Body of pancreas (tissue), 4 donors: ENCODE results near the gene TRPV3. TPM values are rescaled to one million over a fixed set of nuclear protein-coding genes. Genes with fewer than 3 reads are reported as not detected.

Experiments used
- ATAC-seq: fragments of 150-250 bp; one replicate; pipeline ENCODE4 v1.9.1; 2016
- DNase-seq, 4 donors: peaks; one replicate each; pipeline ENCODE4 v3.0.0-alpha.2; 2019
- H3K27ac ChIP-seq, 4 donors: fragments of 200-600 bp; sonication (generic); 1 replicate in 3 of 4; 2 replicates in 1 of 4; pipeline versions ENCODE4 v1.5.1 to v1.6.1; 2016 to 2019; ENCODE audit warnings: mild to moderate bottlenecking in 1 of 4, mixed read lengths in 1 of 4, moderate library complexity in 1 of 4
- H3K27me3 ChIP-seq, 2 donors: fragments of 200-600 bp; sonication (generic); one replicate each; pipeline ENCODE4 v1.6.0; 2016; ENCODE audit warnings: mild to moderate bottlenecking in 1 of 2
- H3K36me3 ChIP-seq, 2 donors: fragments of 200-600 bp; sonication (generic); replicated peaks in 1 of 2; 2 replicates each; pipeline ENCODE4 v1.5.1; 2016; ENCODE audit warnings: low read depth in 2 of 2; ENCODE audit not compliant: insufficient read depth in 1 of 2
- H3K4me1 ChIP-seq: fragments of 200-600 bp; sonication (generic); one replicate; pipeline ENCODE4 v1.6.0; 2016
- H3K4me3 ChIP-seq, 2 donors: fragments of 200-600 bp; sonication (generic); 1 replicate in 1 of 2; 2 replicates in 1 of 2; pipeline ENCODE4 v1.5.1; 2016 to 2019
- H3K9me3 ChIP-seq, 3 donors: fragments of 200-600 bp; sonication (generic); 1 replicate in 2 of 3; 2 replicates in 1 of 3; pipeline ENCODE4 v1.5.1; 2016
- POLR2A ChIP-seq, 3 donors: fragments of 450-650 bp; IDR thresholded peaks; one replicate each; pipeline ENCODE4 v1.6.1; 2016; ENCODE audit warnings: antibody characterized with exemption in 3 of 3, mild to moderate bottlenecking in 2 of 3
- WGBS, 2 donors: methylation state at CpG; one replicate each; pipeline ENCODE4 v1.1.5; 2017; 5-methylcytosine and 5-hydroxymethylcytosine counted together
- intact Hi-C: fragments of 100-400 bp; cut with DNase I; formaldehyde crosslinking; loops from one replicate; pipeline ENCODE4 v1.15.1; 2023
- total RNA-seq, 2 donors: library from RNA; depleted of rRNA; stranded (reverse); fragments of >200 nt; gene quantifications; one replicate each; pipeline ENCODE4 v1.1.0, GENCODE V29; 2016
- TF ChIP-seq, protein P1 (sequence below), 7 experiments: fragments of 450-650 bp in 4 of 7; fragments of 200-600 bp in 3 of 7; sonication (generic) in 3 of 7; IDR thresholded peaks; one replicate each; pipeline ENCODE4 v1.5.1; 2016 to 2019; ENCODE audit warnings: antibody characterized with exemption in 7 of 7

TRPV3 gene
- total RNA-seq, 2 donors from 2014 or later: 0.33 TPM; not detected in 1

DNA sequence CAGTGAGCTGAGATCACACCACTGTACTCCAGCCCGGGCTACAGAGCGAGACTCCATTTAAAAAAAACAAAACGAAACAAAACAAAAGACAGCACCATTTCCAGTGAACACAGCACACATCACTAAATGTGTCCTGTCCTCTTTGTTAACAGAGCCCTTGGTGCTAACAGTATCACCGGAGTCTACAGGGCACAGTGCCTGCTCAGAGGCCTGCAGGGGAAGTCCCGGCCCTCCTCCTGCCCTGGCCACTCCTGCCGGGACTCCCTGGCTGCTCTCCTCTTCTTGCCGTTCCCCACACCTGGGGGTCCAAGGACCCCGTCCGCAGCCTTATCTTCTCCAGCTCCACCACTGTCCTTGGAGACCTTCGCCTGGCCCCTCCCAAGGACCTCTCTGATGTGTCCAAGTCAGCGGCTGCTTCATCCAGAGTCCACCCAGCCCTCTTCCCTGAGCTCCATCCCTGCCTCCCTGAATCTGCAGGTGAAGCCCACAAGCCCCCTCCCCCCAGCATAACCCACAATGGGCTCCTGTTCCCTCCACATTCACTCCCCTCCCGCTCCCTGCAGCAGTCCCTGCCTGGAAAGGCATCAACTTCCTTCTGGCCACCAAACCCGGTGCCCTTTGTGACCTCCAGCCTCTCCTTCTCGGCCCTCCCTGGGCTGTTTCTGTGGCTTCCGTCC, 43.1 kb upstream of the TRPV3 start:
- WGBS, 2 donors: 89 to 90% methylated on average over 15 of the region's 15 CpGs
- no peaks in the 10 kb centered on the region for H3K9me3 ChIP-seq
- DNase-seq: no peak

DNA sequence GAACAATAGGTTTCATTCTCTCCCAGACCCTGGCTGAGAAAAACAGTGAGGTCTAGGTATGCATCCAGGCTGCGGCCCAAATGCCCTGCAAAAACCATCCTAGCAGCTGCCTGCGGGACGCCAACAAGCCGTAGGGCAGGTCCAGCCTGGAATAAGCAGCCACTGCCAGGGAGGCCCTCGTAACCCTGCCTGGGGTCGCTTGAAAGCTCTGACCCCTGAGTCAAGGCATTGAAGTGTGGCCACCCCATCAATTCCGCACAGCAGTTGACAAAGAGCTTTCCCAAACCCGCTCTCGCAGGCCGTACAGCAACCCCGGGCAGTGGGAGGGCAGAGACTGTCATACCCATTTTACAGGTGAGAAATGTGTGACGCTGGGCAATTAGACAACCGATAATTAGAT, 40.5 kb upstream of the TRPV3 start:
- Histone ChIP-seq H3K36me3 (no peaks in the 10 kb centered on the region), H3K27ac (no peak overlapping the region), H3K4me1 (no peaks in the 10 kb centered on the region), H3K9me3 (no peaks in the 10 kb centered on the region), H3K27me3 (no peaks in the 10 kb centered on the region), H3K4me3 (no peak overlapping the region)
- TF ChIP-seq, protein P1, sequence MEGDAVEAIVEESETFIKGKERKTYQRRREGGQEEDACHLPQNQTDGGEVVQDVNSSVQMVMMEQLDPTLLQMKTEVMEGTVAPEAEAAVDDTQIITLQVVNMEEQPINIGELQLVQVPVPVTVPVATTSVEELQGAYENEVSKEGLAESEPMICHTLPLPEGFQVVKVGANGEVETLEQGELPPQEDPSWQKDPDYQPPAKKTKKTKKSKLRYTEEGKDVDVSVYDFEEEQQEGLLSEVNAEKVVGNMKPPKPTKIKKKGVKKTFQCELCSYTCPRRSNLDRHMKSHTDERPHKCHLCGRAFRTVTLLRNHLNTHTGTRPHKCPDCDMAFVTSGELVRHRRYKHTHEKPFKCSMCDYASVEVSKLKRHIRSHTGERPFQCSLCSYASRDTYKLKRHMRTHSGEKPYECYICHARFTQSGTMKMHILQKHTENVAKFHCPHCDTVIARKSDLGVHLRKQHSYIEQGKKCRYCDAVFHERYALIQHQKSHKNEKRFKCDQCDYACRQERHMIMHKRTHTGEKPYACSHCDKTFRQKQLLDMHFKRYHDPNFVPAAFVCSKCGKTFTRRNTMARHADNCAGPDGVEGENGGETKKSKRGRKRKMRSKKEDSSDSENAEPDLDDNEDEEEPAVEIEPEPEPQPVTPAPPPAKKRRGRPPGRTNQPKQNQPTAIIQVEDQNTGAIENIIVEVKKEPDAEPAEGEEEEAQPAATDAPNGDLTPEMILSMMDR (IDR thresholded peaks at IDR 0.05): no peak
- no peak for TF ChIP-seq POLR2A (IDR thresholded peaks at IDR 0.05)
- DNase-seq: no peak
- 89 to 93% methylated on average over 13 of the region's 13 CpGs for WGBS, 2 donors
- intact Hi-C loops: no loop called here
- ATAC-seq: no peak

More for the DNA sequence above, 43.1 kb upstream of the TRPV3 start:
- Histone ChIP-seq H3K4me3 (no peak overlapping the region), H3K27me3 (no peaks in the 10 kb centered on the region), H3K36me3 (no peaks in the 10 kb centered on the region), H3K4me1 (no peaks in the 10 kb centered on the region), H3K27ac (no peak overlapping the region)
- no peak for ATAC-seq
- intact Hi-C loops: no loop called here
- TF ChIP-seq, protein P1 (IDR thresholded peaks at IDR 0.05): no peak
- no peak for TF ChIP-seq POLR2A (IDR thresholded peaks at IDR 0.05)

DNA sequence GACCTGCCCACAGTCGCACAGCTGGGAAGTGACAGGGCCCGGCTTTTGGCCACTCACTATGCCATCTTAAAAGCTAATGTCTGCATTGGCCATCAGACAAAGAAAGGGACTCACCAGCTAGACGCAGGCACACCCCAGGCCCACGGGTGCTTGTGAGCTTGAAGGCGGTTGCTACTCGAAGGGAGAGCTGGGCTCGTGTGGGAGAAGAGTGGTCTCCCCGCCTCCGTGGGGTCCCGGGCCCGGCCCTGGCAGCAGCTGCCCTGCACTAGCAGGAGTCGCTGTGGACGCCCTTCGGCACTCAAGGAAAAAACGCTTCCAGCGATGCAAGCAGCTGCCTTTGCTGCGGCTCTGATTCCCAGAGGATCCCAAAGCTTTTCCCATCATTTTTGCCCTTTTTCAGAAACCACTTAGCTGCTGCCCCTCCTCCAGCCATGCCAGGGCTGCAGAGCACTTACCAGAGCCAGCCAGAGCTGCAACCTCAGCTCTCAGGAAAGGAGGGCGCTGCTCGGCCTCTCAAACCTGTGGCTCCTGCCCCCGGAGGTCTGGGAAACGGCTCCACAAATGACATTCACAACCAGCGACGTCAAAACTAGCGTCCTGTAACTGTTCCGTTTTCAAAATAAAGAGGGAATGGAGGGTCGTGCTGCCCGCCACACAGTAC, 39.3 kb upstream of the TRPV3 start:
- Histone ChIP-seq H3K4me3 (no peak overlapping the region), H3K27ac (no peak overlapping the region), H3K27me3 (no peaks in the 10 kb centered on the region), H3K4me1 (no peaks in the 10 kb centered on the region), H3K9me3 (no peaks in the 10 kb centered on the region), H3K36me3 (no peaks in the 10 kb centered on the region)
- no peak for ATAC-seq
- TF ChIP-seq POLR2A (IDR thresholded peaks at IDR 0.05): no peak
- TF ChIP-seq, protein P1 (IDR thresholded peaks at IDR 0.05): no peak
- WGBS, 2 donors: 90 to 92% methylated on average over 19 to 27 of the region's 27 CpGs
- intact Hi-C loops: no loop called here
- DNase-seq: no peak

DNA sequence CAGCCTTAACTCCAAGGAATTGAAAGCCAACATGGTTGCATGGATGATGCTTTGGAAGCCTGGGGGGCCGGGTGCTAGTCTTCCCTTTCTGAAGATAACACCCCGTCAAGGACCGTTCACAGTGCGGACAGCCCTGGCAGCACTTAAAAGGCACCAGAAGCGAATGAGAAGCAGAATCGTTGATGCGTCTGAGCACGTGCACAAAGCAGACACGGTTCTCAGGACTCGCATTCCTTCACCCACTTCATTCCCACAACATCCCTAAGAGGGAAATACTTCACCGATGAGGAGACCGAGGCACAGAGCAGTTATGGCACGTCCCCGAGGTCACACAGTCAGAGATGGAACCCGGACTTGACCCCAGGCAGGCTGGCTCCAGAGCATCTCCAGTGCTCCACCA, 37.4 kb upstream of the TRPV3 start:
- Histone ChIP-seq H3K27me3 (no peaks in the 10 kb centered on the region), H3K9me3 (no peaks in the 10 kb centered on the region), H3K4me3 (no peak overlapping the region), H3K4me1 (no peaks in the 10 kb centered on the region), H3K36me3 (peaks cover 0 to 3% of the 10 kb centered on the region in 2 donors), H3K27ac (no peak overlapping the region)
- ATAC-seq (no peak), DNase-seq (no peak)
- 82% methylated on average over 9 to 15 of the region's 15 CpGs for WGBS, 2 donors
- TF ChIP-seq, protein P1 (IDR thresholded peaks at IDR 0.05): no peak
- TF ChIP-seq POLR2A (IDR thresholded peaks at IDR 0.05): no peak
- intact Hi-C loops: no loop called here
